Mucosa of stomach (tissue), 1 donor: Measurements from ENCODE around the gene MAGI2.

Experiments
- H3K27me3 ChIP-seq: one replicate; pipeline ENCODE4 v1.7.0; 2013; ENCODE audit warnings: mild to moderate bottlenecking, low read length; ENCODE audit not compliant: control insufficient read depth, insufficient read depth
- H3K36me3 ChIP-seq: one replicate; pipeline ENCODE4 v1.7.0; 2013; ENCODE audit warnings: low read length; ENCODE audit not compliant: control insufficient read depth, insufficient read depth
- H3K4me1 ChIP-seq: one replicate; pipeline ENCODE4 v1.7.0; 2013; ENCODE audit warnings: mild to moderate bottlenecking, low read length; ENCODE audit not compliant: control insufficient read depth, insufficient read depth
- H3K4me3 ChIP-seq: one replicate; pipeline ENCODE4 v1.7.0; 2013; ENCODE audit warnings: low read length
- H3K9ac ChIP-seq: one replicate; pipeline ENCODE4 v1.7.0; 2013; ENCODE audit warnings: mild to moderate bottlenecking, low read length, moderate library complexity
- H3K9me3 ChIP-seq: one replicate; pipeline ENCODE4 v1.7.0; 2013; ENCODE audit warnings: mild to moderate bottlenecking, low read length, moderate library complexity; ENCODE audit not compliant: control insufficient read depth
- donor health status: Pancreatic carcinoma.

The MAGI2 gene

GRCh38 chr7:78141522-78142281 lies 1311.8 kb downstream of the MAGI2 start:
- no peaks in the 10 kb centered on the region for H3K36me3 ChIP-seq
- no peaks in the 10 kb centered on the region for H3K27me3 ChIP-seq
- no peak overlapping the region for H3K9ac ChIP-seq
- no peaks in the 10 kb centered on the region for H3K9me3 ChIP-seq
- no peak overlapping the region for H3K4me3 ChIP-seq
- no peaks in the 10 kb centered on the region for H3K4me1 ChIP-seq

- no peaks in the 10 kb centered on the region for H3K4me1 ChIP-seq
- no peak overlapping the region for H3K4me3 ChIP-seq
- H3K9ac ChIP-seq = no peak overlapping the region
- H3K27me3 ChIP-seq = no peaks in the 10 kb centered on the region
- no peaks in the 10 kb centered on the region for H3K9me3 ChIP-seq
- H3K36me3 ChIP-seq = no peaks in the 10 kb centered on the region
Measured at GRCh38 chr7:78140109-78140508, 1313.4 kb downstream of the MAGI2 start.

GRCh38 chr7:78139335-78139734 lies 1314.1 kb downstream of the MAGI2 start:
- Histone ChIP-seq H3K9me3 (no peaks in the 10 kb centered on the region), H3K36me3 (no peaks in the 10 kb centered on the region), H3K4me1 (no peaks in the 10 kb centered on the region), H3K9ac (no peak overlapping the region), H3K27me3 (no peaks in the 10 kb centered on the region), H3K4me3 (no peak overlapping the region)

GRCh38 chr7:78134774-78135173 lies 1318.7 kb downstream of the MAGI2 start:
- no peak overlapping the region for H3K9ac ChIP-seq
- no peaks in the 10 kb centered on the region for H3K9me3 ChIP-seq
- no peaks in the 10 kb centered on the region for H3K36me3 ChIP-seq
- H3K4me3 ChIP-seq = no peak overlapping the region
- no peaks in the 10 kb centered on the region for H3K4me1 ChIP-seq
- no peaks in the 10 kb centered on the region for H3K27me3 ChIP-seq

GRCh38 chr7:78134256-78134655 lies 1319.2 kb downstream of the MAGI2 start:
- H3K9me3 ChIP-seq = no peaks in the 10 kb centered on the region
- H3K36me3 ChIP-seq = no peaks in the 10 kb centered on the region
- no peaks in the 10 kb centered on the region for H3K27me3 ChIP-seq
- H3K4me3 ChIP-seq = no peak overlapping the region
- H3K4me1 ChIP-seq = no peaks in the 10 kb centered on the region
- no peak overlapping the region for H3K9ac ChIP-seq

- Histone ChIP-seq H3K27me3 (no peaks in the 10 kb centered on the region), H3K9ac (no peak overlapping the region), H3K4me3 (no peak overlapping the region), H3K4me1 (no peaks in the 10 kb centered on the region), H3K36me3 (no peaks in the 10 kb centered on the region), H3K9me3 (no peaks in the 10 kb centered on the region)
Measured at GRCh38 chr7:78130446-78131215, 1322.8 kb downstream of the MAGI2 start.

GRCh38 chr7:78129865-78130264 lies 1323.6 kb downstream of the MAGI2 start:
- Histone ChIP-seq H3K36me3 (no peaks in the 10 kb centered on the region), H3K9me3 (no peaks in the 10 kb centered on the region), H3K9ac (no peak overlapping the region), H3K4me3 (no peak overlapping the region), H3K27me3 (no peaks in the 10 kb centered on the region), H3K4me1 (no peaks in the 10 kb centered on the region)

GRCh38 chr7:78127009-78127408 lies 1326.5 kb downstream of the MAGI2 start:
- no peaks in the 10 kb centered on the region for H3K27me3 ChIP-seq
- no peaks in the 10 kb centered on the region for H3K4me1 ChIP-seq
- H3K4me3 ChIP-seq = no peak overlapping the region

GRCh38 chr7:78125884-78126283 lies 1327.6 kb downstream of the MAGI2 start:
- no peaks in the 10 kb centered on the region for H3K36me3 ChIP-seq
- no peaks in the 10 kb centered on the region for H3K9me3 ChIP-seq
- no peaks in the 10 kb centered on the region for H3K27me3 ChIP-seq
- H3K4me3 ChIP-seq = no peak overlapping the region
- H3K4me1 ChIP-seq = no peaks in the 10 kb centered on the region
- H3K9ac ChIP-seq = no peak overlapping the region

More at GRCh38 chr7:78127009-78127408, 1326.5 kb downstream of the MAGI2 start:
- Histone ChIP-seq H3K9ac (no peak overlapping the region), H3K36me3 (no peaks in the 10 kb centered on the region), H3K9me3 (no peaks in the 10 kb centered on the region)

GRCh38 chr7:78124216-78124615 lies 1329.3 kb downstream of the MAGI2 start:
- no peaks in the 10 kb centered on the region for H3K4me1 ChIP-seq
- H3K9ac ChIP-seq = no peak overlapping the region
- no peaks in the 10 kb centered on the region for H3K27me3 ChIP-seq
- no peaks in the 10 kb centered on the region for H3K9me3 ChIP-seq
- H3K36me3 ChIP-seq = no peaks in the 10 kb centered on the region
- H3K4me3 ChIP-seq = no peak overlapping the region

GRCh38 chr7:78121888-78122287 lies 1331.6 kb downstream of the MAGI2 start:
- no peak overlapping the region for H3K9ac ChIP-seq
- no peak overlapping the region for H3K4me3 ChIP-seq
- H3K4me1 ChIP-seq = no peaks in the 10 kb centered on the region
- H3K9me3 ChIP-seq = no peaks in the 10 kb centered on the region
- H3K36me3 ChIP-seq = no peaks in the 10 kb centered on the region
- no peaks in the 10 kb centered on the region for H3K27me3 ChIP-seq

- H3K36me3 ChIP-seq = no peaks in the 10 kb centered on the region
- H3K27me3 ChIP-seq = no peaks in the 10 kb centered on the region
- H3K9ac ChIP-seq = no peak overlapping the region
- no peak overlapping the region for H3K4me3 ChIP-seq
- no peaks in the 10 kb centered on the region for H3K9me3 ChIP-seq
- H3K4me1 ChIP-seq = no peaks in the 10 kb centered on the region
Measured at GRCh38 chr7:78118470-78118869, 1335.0 kb downstream of the MAGI2 start.
